ENCODE data around the gene AASS.

DNA sequence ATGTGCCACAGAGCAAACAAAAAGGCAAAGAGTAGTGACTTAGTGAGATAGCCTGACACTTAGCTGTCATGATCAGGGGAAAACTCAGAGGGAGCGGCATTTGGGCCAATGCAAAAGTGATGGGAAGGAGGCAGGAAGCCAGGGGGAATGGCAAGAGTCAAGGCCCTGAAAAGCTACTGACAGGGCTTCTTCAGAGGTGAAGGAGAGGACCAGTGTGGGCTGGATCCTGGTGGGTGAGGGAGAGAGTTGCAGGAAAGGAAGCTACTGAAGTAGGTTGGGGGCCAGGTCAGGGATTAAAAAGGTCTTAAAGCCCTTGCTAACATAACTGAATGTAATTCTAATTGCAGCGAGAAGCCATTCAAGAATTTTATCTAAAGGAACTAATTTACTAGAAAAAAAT is 117.0 kb downstream of the AASS start:
- TF ChIP-seq POLR2A (IDR thresholded peaks at IDR 0.05; ENCODE audit: low read depth, low read length) (no peak), POLR2AphosphoS5 (IDR thresholded peaks at IDR 0.05; ENCODE audit: low read depth, low read length) (no peak), TAF1 (IDR thresholded peaks at IDR 0.05; ENCODE audit: low read depth, low read length) (no peak)

All from GM12891 (cell line).